ENCODE results near the gene SULT1B1.

- TF ChIP-seq POLR2A (IDR thresholded peaks at IDR 0.05; ENCODE audit: extremely low read depth, insufficient read length): no peak
- TF ChIP-seq, protein P1, sequence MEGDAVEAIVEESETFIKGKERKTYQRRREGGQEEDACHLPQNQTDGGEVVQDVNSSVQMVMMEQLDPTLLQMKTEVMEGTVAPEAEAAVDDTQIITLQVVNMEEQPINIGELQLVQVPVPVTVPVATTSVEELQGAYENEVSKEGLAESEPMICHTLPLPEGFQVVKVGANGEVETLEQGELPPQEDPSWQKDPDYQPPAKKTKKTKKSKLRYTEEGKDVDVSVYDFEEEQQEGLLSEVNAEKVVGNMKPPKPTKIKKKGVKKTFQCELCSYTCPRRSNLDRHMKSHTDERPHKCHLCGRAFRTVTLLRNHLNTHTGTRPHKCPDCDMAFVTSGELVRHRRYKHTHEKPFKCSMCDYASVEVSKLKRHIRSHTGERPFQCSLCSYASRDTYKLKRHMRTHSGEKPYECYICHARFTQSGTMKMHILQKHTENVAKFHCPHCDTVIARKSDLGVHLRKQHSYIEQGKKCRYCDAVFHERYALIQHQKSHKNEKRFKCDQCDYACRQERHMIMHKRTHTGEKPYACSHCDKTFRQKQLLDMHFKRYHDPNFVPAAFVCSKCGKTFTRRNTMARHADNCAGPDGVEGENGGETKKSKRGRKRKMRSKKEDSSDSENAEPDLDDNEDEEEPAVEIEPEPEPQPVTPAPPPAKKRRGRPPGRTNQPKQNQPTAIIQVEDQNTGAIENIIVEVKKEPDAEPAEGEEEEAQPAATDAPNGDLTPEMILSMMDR (IDR thresholded peaks at IDR 0.05; ENCODE audit: low read depth, low read length): no peak
- TF ChIP-seq, protein P2, sequence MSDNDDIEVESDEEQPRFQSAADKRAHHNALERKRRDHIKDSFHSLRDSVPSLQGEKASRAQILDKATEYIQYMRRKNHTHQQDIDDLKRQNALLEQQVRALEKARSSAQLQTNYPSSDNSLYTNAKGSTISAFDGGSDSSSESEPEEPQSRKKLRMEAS (IDR thresholded peaks at IDR 0.05; ENCODE audit: low read depth, low read length): no peak
These were observed 21.3 kb upstream of the SULT1B1 start for GRCh38 chr4:69781458-69782418.

Data from NB4 (cell line).